SK-N-SH (cell line): ENCODE data around the gene ERP29.

Experiments used
- CHD2 ChIP-seq: fragments of 150-350 bp; IDR thresholded peaks from 2 replicates; pipeline ENCODE4 v1.6.1; 2018; ENCODE audit warnings: low read length; ENCODE audit not compliant: partially characterized antibody
- EZH2phosphoT487 ChIP-seq: fragments of 200-600 bp; sonication (generic); IDR thresholded peaks from 2 replicates; pipeline ENCODE4 v1.6.1; 2017; ENCODE audit warnings: low read depth, mixed run types, mild to moderate bottlenecking, antibody characterized with exemption, moderate library complexity, borderline replicate concordance
- GATA2 ChIP-seq: sonication (generic); formaldehyde crosslinking; IDR thresholded peaks from 2 replicates; pipeline ENCODE4 v1.5.0; 2020; ENCODE audit warnings: mild to moderate bottlenecking, missing genetic modification reagents
- RCOR1 ChIP-seq: fragments of 150-350 bp; IDR thresholded peaks from 2 replicates; pipeline ENCODE4 v1.6.1; 2017; ENCODE audit warnings: antibody characterized with exemption, low read length
- TF ChIP-seq, protein P1 (sequence below): fragments of 200-600 bp; sonication (generic); IDR thresholded peaks from 2 replicates; pipeline ENCODE4 v1.6.1; 2017; ENCODE audit warnings: antibody characterized with exemption, mild to moderate bottlenecking, moderate library complexity
- TF ChIP-seq, protein P2 (sequence below): IDR thresholded peaks from 2 replicates; pipeline ENCODE4 v1.6.1; 2012; ENCODE audit warnings: mild to moderate bottlenecking, low read depth, low read length, moderate library complexity

DNA sequence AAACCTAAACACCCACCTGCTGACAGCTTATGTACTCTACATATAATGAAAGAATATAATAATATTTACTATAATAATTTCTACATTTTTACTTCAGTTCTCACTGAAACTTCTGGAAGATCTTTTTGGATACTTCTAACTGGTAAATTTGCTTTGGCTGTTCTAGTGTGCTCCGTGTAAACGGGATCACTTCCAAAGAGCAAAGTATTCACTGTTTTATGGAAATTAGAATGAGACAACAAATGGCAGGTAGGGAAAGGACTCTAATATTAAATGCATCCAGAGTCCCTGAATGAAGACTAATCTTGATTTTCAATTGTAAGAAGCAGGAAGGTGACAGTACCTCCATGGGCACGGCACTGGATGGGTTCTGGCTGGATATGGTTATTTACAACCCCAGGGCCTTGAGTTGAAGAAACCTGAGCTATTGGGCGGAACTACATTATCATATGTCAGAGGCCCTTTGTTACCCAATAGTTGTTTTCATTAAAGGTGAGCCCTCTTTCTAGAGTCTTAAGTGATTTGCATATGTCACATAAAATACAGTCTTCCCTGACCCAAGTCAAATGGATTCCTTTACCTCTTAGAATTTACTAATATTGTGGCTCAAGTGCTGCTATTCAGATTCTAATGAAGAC, 10.7 kb downstream of the ERP29 start:
- TF ChIP-seq, protein P1, sequence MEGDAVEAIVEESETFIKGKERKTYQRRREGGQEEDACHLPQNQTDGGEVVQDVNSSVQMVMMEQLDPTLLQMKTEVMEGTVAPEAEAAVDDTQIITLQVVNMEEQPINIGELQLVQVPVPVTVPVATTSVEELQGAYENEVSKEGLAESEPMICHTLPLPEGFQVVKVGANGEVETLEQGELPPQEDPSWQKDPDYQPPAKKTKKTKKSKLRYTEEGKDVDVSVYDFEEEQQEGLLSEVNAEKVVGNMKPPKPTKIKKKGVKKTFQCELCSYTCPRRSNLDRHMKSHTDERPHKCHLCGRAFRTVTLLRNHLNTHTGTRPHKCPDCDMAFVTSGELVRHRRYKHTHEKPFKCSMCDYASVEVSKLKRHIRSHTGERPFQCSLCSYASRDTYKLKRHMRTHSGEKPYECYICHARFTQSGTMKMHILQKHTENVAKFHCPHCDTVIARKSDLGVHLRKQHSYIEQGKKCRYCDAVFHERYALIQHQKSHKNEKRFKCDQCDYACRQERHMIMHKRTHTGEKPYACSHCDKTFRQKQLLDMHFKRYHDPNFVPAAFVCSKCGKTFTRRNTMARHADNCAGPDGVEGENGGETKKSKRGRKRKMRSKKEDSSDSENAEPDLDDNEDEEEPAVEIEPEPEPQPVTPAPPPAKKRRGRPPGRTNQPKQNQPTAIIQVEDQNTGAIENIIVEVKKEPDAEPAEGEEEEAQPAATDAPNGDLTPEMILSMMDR, result no peak
- no peak for TF ChIP-seq RCOR1
- TF ChIP-seq GATA2 (CRISPR knock-in tag), result no peak
- no peak for TF ChIP-seq EZH2phosphoT487
- TF ChIP-seq, protein P2, sequence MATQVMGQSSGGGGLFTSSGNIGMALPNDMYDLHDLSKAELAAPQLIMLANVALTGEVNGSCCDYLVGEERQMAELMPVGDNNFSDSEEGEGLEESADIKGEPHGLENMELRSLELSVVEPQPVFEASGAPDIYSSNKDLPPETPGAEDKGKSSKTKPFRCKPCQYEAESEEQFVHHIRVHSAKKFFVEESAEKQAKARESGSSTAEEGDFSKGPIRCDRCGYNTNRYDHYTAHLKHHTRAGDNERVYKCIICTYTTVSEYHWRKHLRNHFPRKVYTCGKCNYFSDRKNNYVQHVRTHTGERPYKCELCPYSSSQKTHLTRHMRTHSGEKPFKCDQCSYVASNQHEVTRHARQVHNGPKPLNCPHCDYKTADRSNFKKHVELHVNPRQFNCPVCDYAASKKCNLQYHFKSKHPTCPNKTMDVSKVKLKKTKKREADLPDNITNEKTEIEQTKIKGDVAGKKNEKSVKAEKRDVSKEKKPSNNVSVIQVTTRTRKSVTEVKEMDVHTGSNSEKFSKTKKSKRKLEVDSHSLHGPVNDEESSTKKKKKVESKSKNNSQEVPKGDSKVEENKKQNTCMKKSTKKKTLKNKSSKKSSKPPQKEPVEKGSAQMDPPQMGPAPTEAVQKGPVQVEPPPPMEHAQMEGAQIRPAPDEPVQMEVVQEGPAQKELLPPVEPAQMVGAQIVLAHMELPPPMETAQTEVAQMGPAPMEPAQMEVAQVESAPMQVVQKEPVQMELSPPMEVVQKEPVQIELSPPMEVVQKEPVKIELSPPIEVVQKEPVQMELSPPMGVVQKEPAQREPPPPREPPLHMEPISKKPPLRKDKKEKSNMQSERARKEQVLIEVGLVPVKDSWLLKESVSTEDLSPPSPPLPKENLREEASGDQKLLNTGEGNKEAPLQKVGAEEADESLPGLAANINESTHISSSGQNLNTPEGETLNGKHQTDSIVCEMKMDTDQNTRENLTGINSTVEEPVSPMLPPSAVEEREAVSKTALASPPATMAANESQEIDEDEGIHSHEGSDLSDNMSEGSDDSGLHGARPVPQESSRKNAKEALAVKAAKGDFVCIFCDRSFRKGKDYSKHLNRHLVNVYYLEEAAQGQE, result no peak
- no peak for TF ChIP-seq CHD2
